Common myeloid progenitor, CD34-positive (primary cell): Measurements from ENCODE around the gene ENPP6.
"Not testable (repeated sequence)": the region's sequence is repeated elsewhere in the genome, so short reads cannot be mapped to it uniquely, and the experiment has no call there.

ENCODE experiments used
- CTCF ChIA-PET: fragments of 350-600 bp; sonication (Branson Sonifier 250); formaldehyde crosslinking; loops from one replicate; lab custom pipeline; 2021; ENCODE audit warnings: antibody characterized with exemption; lab: Charles Lee
- POLR2A ChIA-PET: fragments of 350-600 bp; sonication (Branson Sonifier 250); formaldehyde crosslinking; loops from one replicate; lab custom pipeline; 2021; ENCODE audit warnings: antibody characterized with exemption; lab: Charles Lee
- DNase-seq, 3 donors: peaks; one replicate each; pipeline versions ENCODE4 v3.0.0 to v3.0.0-alpha.2; 2013
- H3K27ac ChIP-seq, 2 experiments: 1 replicate in 1 of 2; 2 replicates in 1 of 2; pipeline ENCODE4 v1.7.0; 2013; ENCODE audit warnings: inconsistent platforms in 2 of 2, low read length in 2 of 2, mild to moderate bottlenecking in 2 of 2, low read depth in 1 of 2, moderate library complexity in 1 of 2; ENCODE audit not compliant: severe bottlenecking in 2 of 2, insufficient read depth in 1 of 2, poor library complexity in 1 of 2
- H3K27me3 ChIP-seq, 5 experiments: replicated peaks in 2 of 5; 1 replicate in 3 of 5; 2 replicates in 2 of 5; pipeline versions ENCODE4 v1.6.1 to v1.7.0; 2013; ENCODE audit warnings: low read length in 4 of 5, mild to moderate bottlenecking in 2 of 5, moderate library complexity in 2 of 5, inconsistent platforms in 1 of 5; ENCODE audit not compliant: insufficient read depth in 5 of 5, control insufficient read depth in 4 of 5
- H3K36me3 ChIP-seq, 4 experiments: 1 replicate in 2 of 4; 2 replicates in 2 of 4; pipeline versions ENCODE4 v1.6.1 to v1.7.0; 2013; ENCODE audit warnings: low read length in 3 of 4, control low read depth in 1 of 4, mild to moderate bottlenecking in 1 of 4; ENCODE audit not compliant: control insufficient read depth in 4 of 4, insufficient read depth in 4 of 4
- H3K4me1 ChIP-seq, 4 experiments: 1 replicate in 3 of 4; 2 replicates in 1 of 4; pipeline versions ENCODE4 v1.6.1 to v1.7.1; 2013; ENCODE audit warnings: low read length in 3 of 4, mild to moderate bottlenecking in 3 of 4, control low read depth in 1 of 4, inconsistent platforms in 1 of 4, moderate library complexity in 1 of 4; ENCODE audit not compliant: control insufficient read depth in 4 of 4, insufficient read depth in 4 of 4; ENCODE audit errors: control extremely low read depth in 1 of 4
- H3K4me3 ChIP-seq, 7 experiments: 1 replicate in 4 of 7; 2 replicates in 3 of 7; pipeline versions ENCODE4 v1.5.1 to v1.7.0; 2013; ENCODE audit warnings: mild to moderate bottlenecking in 7 of 7, low read length in 6 of 7, moderate library complexity in 6 of 7, inconsistent platforms in 2 of 7, low read depth in 2 of 7, control low read depth in 1 of 7; ENCODE audit not compliant: insufficient read depth in 4 of 7, control insufficient read depth in 1 of 7; ENCODE audit errors: extremely low read depth in 1 of 7
- H3K9me3 ChIP-seq, 5 experiments: 1 replicate in 4 of 5; 2 replicates in 1 of 5; pipeline versions ENCODE4 v1.6.1 to v1.7.1; 2013; ENCODE audit warnings: low read length in 4 of 5, mild to moderate bottlenecking in 2 of 5, inconsistent platforms in 1 of 5, low read depth in 1 of 5, moderate library complexity in 1 of 5; ENCODE audit not compliant: control insufficient read depth in 4 of 5, insufficient read depth in 2 of 5; ENCODE audit errors: control extremely low read depth in 1 of 5
- WGBS: methylation state at CpG from one replicate; pipeline ENCODE4 v1.1.5; 2013; ENCODE audit not compliant: insufficient coverage; 5-methylcytosine and 5-hydroxymethylcytosine counted together

ENPP6 gene

DNA sequence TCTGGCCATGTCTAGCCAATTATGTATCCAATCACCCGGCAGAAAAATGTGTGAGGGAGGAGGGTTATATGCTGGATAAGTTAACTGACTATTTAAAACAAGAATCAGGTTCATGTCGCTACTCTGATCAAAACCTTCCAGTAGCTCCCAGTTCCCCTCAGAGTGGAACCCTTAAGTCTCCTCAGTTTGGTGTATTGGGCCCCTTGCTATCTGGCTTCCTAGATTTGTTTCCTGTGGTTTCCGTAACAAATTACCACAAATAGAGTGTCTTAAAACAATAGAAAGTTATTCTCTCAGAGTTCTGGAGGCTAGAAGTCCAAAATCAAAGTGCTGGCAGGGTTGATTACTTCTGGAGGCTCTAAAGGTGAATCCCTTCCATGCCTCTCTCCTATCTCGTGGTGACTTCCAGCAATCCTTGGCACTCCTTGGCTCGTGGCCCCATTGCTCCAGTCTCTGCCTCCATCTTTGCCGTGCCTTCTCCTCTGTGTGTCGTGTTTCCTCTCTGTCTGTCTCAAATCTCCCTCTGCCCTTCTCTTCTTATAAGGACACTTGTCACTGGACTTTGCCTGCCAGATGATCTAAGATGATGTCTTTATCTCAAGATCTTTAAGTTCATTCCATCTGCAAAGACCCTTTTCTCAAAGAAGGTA is 10.5 kb upstream of the ENPP6 start:
- H3K36me3 ChIP-seq, result no peaks in the 10 kb centered on the region
- H3K27ac ChIP-seq, result no peak overlapping the region
- 69% methylated on average over 6 of the region's 7 CpGs for WGBS
- peaks cover 4 to 32% (median 31%) of the 10 kb centered on the region in 4 experiments for H3K4me1 ChIP-seq
- peak; percentile 28 to 68 (median 56) for DNase-seq
- H3K9me3 ChIP-seq, result peaks cover 0 to 2% (median 0%) of the 10 kb centered on the region in 5 experiments
- POLR2A ChIA-PET, result no interaction called here
- H3K4me3 ChIP-seq, result no peak overlapping the region
- H3K27me3 ChIP-seq, result no peaks in the 10 kb centered on the region
- CTCF ChIA-PET, result no interaction called here

- ChIA-PET CTCF (no interaction called here), POLR2A (interaction anchor here (0.6 kb wide), 1 partner anchor 630 kb away, joined by 3 read pairs; no protein-coding TSS in a partner anchor)
- Histone ChIP-seq H3K4me1 (no peaks in the 10 kb centered on the region), H3K36me3 (no peaks in the 10 kb centered on the region), H3K9me3 (peaks cover 0 to 1% (median 0%) of the 10 kb centered on the region in 5 experiments), H3K4me3 (no peak overlapping the region), H3K27me3 (peaks cover 0 to 10% (median 0%) of the 10 kb centered on the region in 5 experiments), H3K27ac (no peak overlapping the region)
- 92% methylated on average over 8 of the region's 8 CpGs for WGBS
- no peak for DNase-seq
Measured at GRCh38 chr4:184216515-184216914, 1.2 kb downstream of the ENPP6 start.

GRCh38 chr4:184215709-184216328 is 1.9 kb downstream of the ENPP6 start:
- ChIA-PET POLR2A (no interaction called here), CTCF (no interaction called here)
- H3K4me1 ChIP-seq, result no peaks in the 10 kb centered on the region
- H3K36me3 ChIP-seq, result no peaks in the 10 kb centered on the region
- no peak overlapping the region for H3K27ac ChIP-seq
- DNase-seq, result no peak
- WGBS, result 81% methylated on average over 10 of the region's 10 CpGs
- H3K27me3 ChIP-seq, result peaks cover 0 to 10% (median 0%) of the 10 kb centered on the region in 5 experiments
- H3K9me3 ChIP-seq, result peaks cover 0 to 1% (median 0%) of the 10 kb centered on the region in 5 experiments
- H3K4me3 ChIP-seq, result no peak overlapping the region

DNA sequence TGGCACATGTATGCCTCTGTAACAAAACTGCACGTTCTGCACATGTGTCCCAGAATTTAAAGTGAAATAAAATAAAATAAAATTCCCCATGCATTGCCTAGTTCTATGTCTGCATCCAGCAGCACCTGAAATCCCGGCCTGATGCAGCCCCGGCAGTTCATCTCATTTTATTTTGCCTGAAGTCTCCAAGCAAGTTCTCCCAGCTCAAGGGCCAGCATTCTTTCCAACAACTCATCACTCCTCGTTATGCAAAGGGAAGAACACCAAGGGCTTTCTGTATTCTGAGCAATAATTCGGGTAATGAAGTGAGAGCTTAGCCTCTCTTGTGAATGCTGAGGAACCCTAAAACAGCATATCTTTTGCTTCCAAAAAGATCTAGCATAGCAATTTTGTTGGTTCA is 2.7 kb downstream of the ENPP6 start:
- DNase-seq, result no peak
- Histone ChIP-seq H3K4me3 (no peak overlapping the region), H3K27me3 (peaks cover 0 to 10% (median 0%) of the 10 kb centered on the region in 5 experiments), H3K4me1 (no peaks in the 10 kb centered on the region), H3K36me3 (no peaks in the 10 kb centered on the region), H3K9me3 (peaks cover 0 to 1% (median 0%) of the 10 kb centered on the region in 5 experiments), H3K27ac (no peak overlapping the region)
- ChIA-PET CTCF (no interaction called here), POLR2A (no interaction called here)
- 100% methylated on average over 4 of the region's 5 CpGs for WGBS

DNA sequence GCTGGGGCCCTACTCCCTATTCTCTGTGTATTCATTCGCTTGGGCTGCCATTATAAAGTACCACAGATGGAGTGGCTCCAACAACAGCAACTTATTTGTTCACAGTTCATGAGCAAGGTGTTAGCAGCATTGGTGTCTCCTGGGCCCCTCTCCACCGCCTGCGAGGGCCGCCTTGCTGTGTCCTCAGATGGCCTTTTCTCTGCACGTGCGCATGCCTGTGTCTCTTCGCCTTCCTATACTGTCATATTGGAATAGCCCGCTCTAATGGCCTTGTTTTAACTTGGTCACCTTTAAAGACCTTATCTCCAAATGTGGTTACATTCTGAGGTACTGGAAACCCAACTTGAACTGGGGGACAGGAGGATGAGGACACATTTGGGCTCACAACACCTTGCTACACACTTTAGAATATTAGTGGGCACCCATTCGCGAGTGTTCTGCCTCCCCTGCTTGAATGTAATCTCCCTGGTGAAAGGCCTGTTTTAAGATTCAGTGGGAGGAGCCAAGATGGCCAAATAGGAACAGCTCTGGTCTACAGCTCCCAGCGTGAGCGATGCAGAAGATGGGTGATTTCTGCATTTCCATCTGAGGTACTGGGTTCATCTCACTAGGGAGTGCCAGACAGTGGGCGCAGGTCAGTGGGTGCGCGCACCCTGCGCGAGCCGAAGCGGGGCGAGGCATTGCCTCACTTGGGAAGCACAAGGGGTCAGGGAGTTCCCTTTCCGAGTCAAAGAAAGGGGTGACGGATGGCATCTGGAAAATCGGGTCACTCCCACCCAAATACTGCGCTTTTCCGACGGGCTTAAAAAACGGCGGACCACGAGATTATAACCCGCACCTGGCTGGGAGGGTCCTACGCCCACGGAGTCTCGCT is 9.7 kb downstream of the ENPP6 start:
- H3K4me1 ChIP-seq, H3K27ac ChIP-seq, POLR2A ChIA-PET, H3K9me3 ChIP-seq, H3K27me3 ChIP-seq, CTCF ChIA-PET, DNase-seq, H3K4me3 ChIP-seq, H3K36me3 ChIP-seq: not testable (repeated sequence)
- 90% methylated on average over 15 of the region's 33 CpGs for whole genome bisulfite sequencing

DNA sequence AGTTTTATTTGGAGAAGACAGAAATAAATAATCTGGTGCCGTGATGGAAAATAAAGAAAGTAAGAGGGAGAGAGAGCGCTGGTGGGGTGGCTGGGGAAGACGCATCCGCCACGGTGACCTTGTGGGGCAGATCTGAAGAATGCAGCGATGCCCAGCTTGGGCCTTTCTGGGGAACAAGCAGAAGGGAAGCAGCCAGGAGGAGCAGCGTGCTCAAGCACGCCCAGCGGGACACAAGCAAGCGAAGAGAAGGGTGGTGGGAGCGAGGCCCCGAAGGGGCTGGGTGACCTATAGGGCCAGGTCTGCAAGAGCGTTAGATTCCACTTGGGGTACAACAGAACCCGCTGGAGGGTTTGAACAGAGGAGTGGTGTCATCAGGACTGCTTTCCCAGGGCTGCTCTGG is 12.4 kb downstream of the ENPP6 start:
- no peak for DNase-seq
- ChIA-PET CTCF (no interaction called here), POLR2A (no interaction called here)
- Histone ChIP-seq H3K4me3 (no peak overlapping the region), H3K9me3 (peaks cover 0 to 2% (median 0%) of the 10 kb centered on the region in 5 experiments), H3K36me3 (no peaks in the 10 kb centered on the region), H3K27me3 (peaks cover 0 to 3% (median 1%) of the 10 kb centered on the region in 5 experiments), H3K4me1 (no peaks in the 10 kb centered on the region), H3K27ac (no peak overlapping the region)
- 97% methylated on average over 11 of the region's 14 CpGs for WGBS
